GM10266 (cell line): ENCODE measurements around the gene ADCY2.

Source experiments
- DNase-seq: peaks from one replicate; pipeline ENCODE4 v3.0.0; 2012; ENCODE audit errors: extremely low spot score
- TF ChIP-seq, protein P1 (sequence below): IDR thresholded peaks from 2 replicates; pipeline ENCODE4 v1.5.1; 2012; ENCODE audit warnings: mild to moderate bottlenecking, low read depth; ENCODE audit not compliant: control insufficient read depth, insufficient read depth; ENCODE audit errors: missing control alignments

ADCY2 gene

DNA sequence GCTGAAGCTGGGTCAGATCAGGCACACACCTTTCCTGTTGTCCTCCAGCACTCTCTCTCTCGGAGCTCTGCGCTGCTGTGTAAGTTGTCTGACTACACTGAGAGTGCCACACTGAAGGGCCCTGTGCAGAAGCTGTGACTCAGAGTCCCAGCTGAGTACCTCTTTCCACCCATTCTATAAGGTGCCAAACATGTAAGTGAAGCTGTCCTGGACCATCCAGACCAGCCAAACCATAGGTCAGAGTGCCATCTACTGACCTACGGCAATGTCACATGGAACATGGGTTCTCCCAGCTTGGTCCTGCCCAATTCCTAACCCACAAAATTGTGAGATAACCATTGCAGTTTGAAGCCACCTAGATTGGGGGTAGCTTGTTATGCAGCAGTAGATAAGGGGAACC lies 68.2 kb downstream of the ADCY2 start:
- no peak for DNase-seq
- TF ChIP-seq, protein P1, sequence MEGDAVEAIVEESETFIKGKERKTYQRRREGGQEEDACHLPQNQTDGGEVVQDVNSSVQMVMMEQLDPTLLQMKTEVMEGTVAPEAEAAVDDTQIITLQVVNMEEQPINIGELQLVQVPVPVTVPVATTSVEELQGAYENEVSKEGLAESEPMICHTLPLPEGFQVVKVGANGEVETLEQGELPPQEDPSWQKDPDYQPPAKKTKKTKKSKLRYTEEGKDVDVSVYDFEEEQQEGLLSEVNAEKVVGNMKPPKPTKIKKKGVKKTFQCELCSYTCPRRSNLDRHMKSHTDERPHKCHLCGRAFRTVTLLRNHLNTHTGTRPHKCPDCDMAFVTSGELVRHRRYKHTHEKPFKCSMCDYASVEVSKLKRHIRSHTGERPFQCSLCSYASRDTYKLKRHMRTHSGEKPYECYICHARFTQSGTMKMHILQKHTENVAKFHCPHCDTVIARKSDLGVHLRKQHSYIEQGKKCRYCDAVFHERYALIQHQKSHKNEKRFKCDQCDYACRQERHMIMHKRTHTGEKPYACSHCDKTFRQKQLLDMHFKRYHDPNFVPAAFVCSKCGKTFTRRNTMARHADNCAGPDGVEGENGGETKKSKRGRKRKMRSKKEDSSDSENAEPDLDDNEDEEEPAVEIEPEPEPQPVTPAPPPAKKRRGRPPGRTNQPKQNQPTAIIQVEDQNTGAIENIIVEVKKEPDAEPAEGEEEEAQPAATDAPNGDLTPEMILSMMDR = no peak

DNA sequence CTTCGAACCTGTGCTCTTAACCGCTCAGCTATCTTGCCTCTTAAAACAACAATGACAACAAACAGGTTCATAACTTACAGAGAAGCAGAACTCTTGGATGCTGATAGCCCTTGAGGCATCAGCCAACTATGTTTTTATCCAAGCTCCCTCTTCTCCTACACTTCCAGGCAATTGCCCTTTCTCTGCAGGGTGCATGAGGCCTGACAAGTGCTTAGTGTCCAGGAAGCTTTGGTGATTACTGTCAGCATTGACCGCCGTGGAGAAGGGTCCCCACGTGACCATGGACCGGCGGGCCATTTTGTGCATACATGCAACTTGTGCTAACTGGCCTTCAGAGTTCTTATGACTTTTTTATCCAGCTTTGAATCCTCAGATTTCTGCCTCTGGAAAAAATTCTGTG lies 71.2 kb downstream of the ADCY2 start:
- TF ChIP-seq, protein P1 = no peak
- no peak for DNase-seq

DNA sequence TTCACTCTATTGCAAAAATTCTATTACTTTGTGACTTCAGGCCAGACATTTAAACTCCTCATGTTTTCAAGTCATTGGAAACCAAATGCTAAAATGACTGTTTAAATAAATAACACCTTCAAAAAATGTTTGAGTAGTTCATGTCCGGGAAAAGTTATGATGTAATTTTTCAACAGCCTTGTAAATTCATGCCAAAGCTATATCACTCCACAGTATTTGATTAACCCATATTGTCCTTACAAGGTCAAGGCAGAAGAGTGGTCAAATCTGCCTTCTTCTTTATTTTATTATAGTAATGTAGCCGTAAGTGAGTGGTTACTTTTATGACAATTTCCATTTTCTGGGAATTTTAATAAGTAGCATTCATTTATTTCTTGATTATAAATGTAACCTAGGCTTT lies 72.8 kb downstream of the ADCY2 start:
- DNase-seq = no peak
- TF ChIP-seq, protein P1 = no peak

DNA sequence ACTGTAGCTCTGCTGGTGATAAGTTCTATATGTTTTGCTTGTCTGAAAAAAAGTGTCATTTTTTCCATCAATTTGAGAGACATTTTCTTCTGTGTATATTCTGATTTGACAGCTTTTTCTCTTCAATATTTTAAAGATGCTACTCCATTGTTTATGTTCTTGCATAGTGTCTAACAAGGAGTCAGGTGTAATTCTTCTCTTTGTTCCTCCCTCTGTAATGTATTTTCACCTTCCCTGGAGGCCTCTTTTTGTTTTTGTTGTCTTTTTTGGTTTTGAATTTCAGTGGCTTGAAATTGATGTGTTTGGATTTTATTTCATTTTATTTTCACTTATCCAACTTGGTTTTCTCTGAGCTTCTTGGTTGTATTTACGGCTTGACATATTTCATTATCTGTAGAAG lies 75.8 kb downstream of the ADCY2 start:
- TF ChIP-seq, protein P1 = no peak
- no peak for DNase-seq

DNA sequence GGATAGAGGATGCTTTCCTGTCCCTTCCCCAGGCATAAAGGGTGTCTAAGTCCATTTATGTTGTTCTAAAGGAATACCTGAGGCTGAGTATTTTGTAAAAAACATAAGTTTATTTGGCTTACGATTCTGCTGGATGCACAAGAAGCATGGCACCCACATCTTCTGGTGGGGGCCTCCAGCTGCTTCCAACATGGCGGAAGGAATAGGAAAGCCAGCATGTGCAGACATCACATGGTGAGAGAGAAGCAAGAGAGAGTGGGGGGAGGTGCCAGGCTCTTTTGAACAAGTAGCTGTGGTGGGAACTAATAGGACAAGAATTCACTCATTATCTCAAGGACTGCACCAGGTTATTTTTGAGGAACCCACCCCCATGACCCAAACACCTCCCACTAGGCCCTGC lies 77.2 kb downstream of the ADCY2 start:
- TF ChIP-seq, protein P1 = no peak

DNA sequence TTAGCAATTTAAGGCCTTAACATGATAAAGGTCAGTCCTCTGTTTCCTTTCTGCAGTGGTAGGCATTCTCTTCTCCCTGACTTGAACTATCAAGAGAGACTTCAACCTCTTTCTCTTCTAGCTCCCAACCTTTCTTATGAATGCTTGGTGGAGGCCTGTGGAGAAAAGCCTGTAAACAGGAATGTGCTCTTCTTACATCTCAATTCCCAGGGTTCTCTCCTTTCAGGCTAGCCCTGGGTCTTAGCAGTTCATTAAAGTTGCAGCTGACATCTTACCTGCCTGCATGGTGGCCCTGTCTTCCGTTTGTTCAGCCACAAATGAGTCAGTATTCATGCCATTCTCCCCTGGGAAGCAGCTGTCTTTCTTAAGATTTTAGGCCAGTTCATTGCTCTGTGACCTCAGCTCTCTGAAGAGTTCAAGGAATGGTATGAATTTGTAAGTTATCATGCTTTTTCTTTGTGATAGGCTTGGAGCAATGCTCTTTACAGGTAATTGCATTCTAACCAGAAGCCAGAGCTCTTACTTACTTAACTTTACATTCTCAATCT lies 77.8 kb downstream of the ADCY2 start:
- TF ChIP-seq, protein P1 = no peak
- DNase-seq = no peak

More for the DNA sequence above, 77.2 kb downstream of the ADCY2 start:
- DNase-seq = no peak

DNA sequence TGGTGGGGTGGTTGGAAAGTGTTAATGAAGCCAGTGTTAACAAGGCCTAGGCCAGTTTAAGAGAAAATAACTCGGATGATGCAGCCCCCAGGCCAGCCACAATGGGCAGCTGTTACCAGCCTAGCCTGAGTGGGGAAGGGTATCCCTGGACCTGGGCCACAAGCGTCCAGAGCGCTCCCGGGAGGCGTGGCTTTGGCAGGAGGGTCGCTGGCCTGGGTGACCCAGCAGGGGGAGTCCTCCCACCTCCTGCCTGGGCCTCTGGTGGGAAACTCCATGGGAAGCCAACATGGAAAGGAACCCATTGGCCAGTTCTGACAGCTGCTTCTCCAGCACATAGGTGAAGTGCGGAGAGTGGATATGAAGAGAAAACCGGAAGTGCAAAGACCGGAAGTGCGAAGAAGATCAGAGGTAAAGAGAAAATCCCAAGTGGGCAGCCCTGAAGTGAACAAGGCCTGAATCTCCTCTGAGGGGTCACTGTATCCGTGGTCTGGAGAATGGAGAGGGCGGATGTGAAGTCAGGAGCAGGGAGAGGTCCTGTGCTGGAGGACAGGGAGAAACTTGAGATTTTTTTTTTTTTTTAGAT lies 79.0 kb downstream of the ADCY2 start:
- TF ChIP-seq, protein P1 = no peak
- no peak for DNase-seq
